ENCODE results near the gene UGCG.

The UGCG gene

GRCh38 chr9:111966124-111966723, 69.6 kb downstream of the UGCG start:
- DNase-seq (ENCODE audit: low read depth, low spot score), result no peak
- H3K9me3 ChIP-seq (ENCODE audit: low read depth, low read length), result no peaks in the 10 kb centered on the region
- no peak overlapping the region for H3K9ac ChIP-seq (ENCODE audit: insufficient read length)
- TF ChIP-seq POLR2AphosphoS5 (IDR thresholded peaks at IDR 0.05; ENCODE audit: borderline replicate concordance, low read depth, low read length) (no peak), EZH2 (IDR thresholded peaks at IDR 0.05) (no peak), FOXP2 (optimal IDR thresholded peaks at IDR 0.05; ENCODE audit: control extremely low read depth, extremely low read length, insufficient read depth) (no peak)
- no peak overlapping the region for H3K4me3 ChIP-seq
- no peak overlapping the region for H3K27ac ChIP-seq
- no peaks in the 10 kb centered on the region for H3K36me3 ChIP-seq (ENCODE audit: insufficient read depth, low read length)

DNA sequence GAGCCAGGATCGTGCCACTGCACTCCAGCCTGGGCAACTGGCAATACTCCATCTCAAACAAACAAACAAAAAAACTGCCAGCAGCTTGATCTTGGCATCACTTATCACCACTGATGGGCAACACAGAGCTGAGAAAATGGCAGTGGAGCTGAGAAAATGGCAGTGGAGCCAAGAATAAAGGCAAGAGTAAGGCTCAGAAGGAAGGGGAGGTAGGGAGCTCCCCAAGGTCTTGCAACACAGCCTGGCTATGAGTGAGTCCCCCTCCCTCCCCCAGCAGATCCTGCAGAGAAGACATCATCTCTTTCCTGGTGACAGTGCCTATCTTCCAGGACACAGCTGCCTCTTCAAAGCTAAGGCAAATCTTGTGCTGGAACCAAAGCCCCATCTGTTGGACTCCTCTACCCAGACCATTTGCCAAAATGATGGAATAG, 70.3 kb downstream of the UGCG start:
- TF ChIP-seq POLR2AphosphoS5 (IDR thresholded peaks at IDR 0.05; ENCODE audit: borderline replicate concordance, low read depth, low read length) (no peak), EZH2 (IDR thresholded peaks at IDR 0.05) (no peak), FOXP2 (optimal IDR thresholded peaks at IDR 0.05; ENCODE audit: control extremely low read depth, extremely low read length, insufficient read depth) (no peak)
- Histone ChIP-seq H3K36me3 (ENCODE audit: insufficient read depth, low read length) (no peaks in the 10 kb centered on the region), H3K27ac (no peak overlapping the region), H3K4me3 (no peak overlapping the region), H3K9ac (ENCODE audit: insufficient read length) (no peak overlapping the region), H3K9me3 (ENCODE audit: low read depth, low read length) (no peaks in the 10 kb centered on the region)
- DNase-seq (ENCODE audit: low read depth, low spot score), result no peak

DNA sequence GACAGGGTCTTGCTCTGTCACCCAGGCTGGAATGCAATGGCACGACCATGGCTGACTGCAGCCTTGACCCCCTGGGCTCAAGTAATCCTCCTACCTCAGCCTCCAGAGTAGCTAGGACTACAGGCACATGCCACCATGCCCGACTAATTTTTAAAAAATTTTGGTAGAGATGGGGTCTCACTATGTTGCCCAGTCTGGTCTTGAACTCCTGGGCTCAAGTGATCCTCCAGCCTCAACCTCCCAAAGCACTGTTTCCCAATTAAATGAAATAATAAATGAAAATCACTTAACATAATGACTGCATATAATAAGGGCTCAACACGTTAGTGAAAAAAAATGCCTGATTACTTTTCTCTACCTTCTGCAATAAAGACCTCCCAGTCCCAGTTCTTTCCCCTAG, 71.0 kb downstream of the UGCG start:
- no peaks in the 10 kb centered on the region for H3K9me3 ChIP-seq (ENCODE audit: low read depth, low read length)
- no peak overlapping the region for H3K9ac ChIP-seq (ENCODE audit: insufficient read length)
- no peak overlapping the region for H3K27ac ChIP-seq
- TF ChIP-seq FOXP2 (optimal IDR thresholded peaks at IDR 0.05; ENCODE audit: control extremely low read depth, extremely low read length, insufficient read depth), result no peak
- TF ChIP-seq EZH2 (IDR thresholded peaks at IDR 0.05), result no peak
- TF ChIP-seq POLR2AphosphoS5 (IDR thresholded peaks at IDR 0.05; ENCODE audit: borderline replicate concordance, low read depth, low read length), result no peak
- no peak overlapping the region for H3K4me3 ChIP-seq
- no peaks in the 10 kb centered on the region for H3K36me3 ChIP-seq (ENCODE audit: insufficient read depth, low read length)
- no peak for DNase-seq (ENCODE audit: low read depth, low spot score)

DNA sequence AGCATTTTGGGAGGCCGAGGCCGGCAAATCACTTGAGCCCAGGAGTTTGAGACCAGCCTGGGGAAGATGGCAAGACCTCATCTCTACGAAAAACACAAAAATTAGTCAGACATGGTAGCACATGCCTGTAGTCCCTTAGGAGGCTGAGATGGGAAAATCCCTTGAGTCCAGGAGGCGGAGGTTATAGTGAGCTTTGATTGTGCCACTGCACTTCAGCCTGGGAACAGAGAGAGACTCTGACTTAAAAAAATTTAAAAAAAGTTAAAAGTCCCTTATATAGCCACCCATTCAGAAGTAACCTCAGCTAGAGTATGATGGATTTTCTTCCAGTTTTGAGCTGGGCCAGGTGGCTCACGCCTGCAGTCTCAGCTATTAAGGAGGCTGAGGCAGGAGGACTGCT, 72.4 kb downstream of the UGCG start:
- Histone ChIP-seq H3K9ac (ENCODE audit: insufficient read length) (no peak overlapping the region), H3K36me3 (ENCODE audit: insufficient read depth, low read length) (no peaks in the 10 kb centered on the region), H3K9me3 (ENCODE audit: low read depth, low read length) (no peaks in the 10 kb centered on the region), H3K27ac (no peak overlapping the region), H3K4me3 (no peak overlapping the region)
- TF ChIP-seq FOXP2 (optimal IDR thresholded peaks at IDR 0.05; ENCODE audit: control extremely low read depth, extremely low read length, insufficient read depth) (no peak), POLR2AphosphoS5 (IDR thresholded peaks at IDR 0.05; ENCODE audit: borderline replicate concordance, low read depth, low read length) (no peak), EZH2 (IDR thresholded peaks at IDR 0.05) (no peak)
- DNase-seq (ENCODE audit: low read depth, low spot score), result no peak

- Histone ChIP-seq H3K4me3 (no peak overlapping the region), H3K9me3 (ENCODE audit: low read depth, low read length) (no peaks in the 10 kb centered on the region), H3K9ac (ENCODE audit: insufficient read length) (no peak overlapping the region), H3K36me3 (ENCODE audit: insufficient read depth, low read length) (no peaks in the 10 kb centered on the region), H3K27ac (no peak overlapping the region)
- no peak for TF ChIP-seq POLR2AphosphoS5 (IDR thresholded peaks at IDR 0.05; ENCODE audit: borderline replicate concordance, low read depth, low read length)
- no peak for TF ChIP-seq FOXP2 (optimal IDR thresholded peaks at IDR 0.05; ENCODE audit: control extremely low read depth, extremely low read length, insufficient read depth)
- no peak for TF ChIP-seq EZH2 (IDR thresholded peaks at IDR 0.05)
- no peak for DNase-seq (ENCODE audit: low read depth, low spot score)
Observed at GRCh38 chr9:111969622-111970021, 73.0 kb downstream of the UGCG start.

- H3K4me3 ChIP-seq, result no peak overlapping the region
- TF ChIP-seq FOXP2 (optimal IDR thresholded peaks at IDR 0.05; ENCODE audit: control extremely low read depth, extremely low read length, insufficient read depth) (no peak), POLR2AphosphoS5 (IDR thresholded peaks at IDR 0.05; ENCODE audit: borderline replicate concordance, low read depth, low read length) (no peak), EZH2 (IDR thresholded peaks at IDR 0.05) (no peak)
- DNase-seq (ENCODE audit: low read depth, low spot score), result no peak
- H3K9me3 ChIP-seq (ENCODE audit: low read depth, low read length), result no peaks in the 10 kb centered on the region
- no peak overlapping the region for H3K27ac ChIP-seq
- H3K36me3 ChIP-seq (ENCODE audit: insufficient read depth, low read length), result no peaks in the 10 kb centered on the region
- no peak overlapping the region for H3K9ac ChIP-seq (ENCODE audit: insufficient read length)
Observed at GRCh38 chr9:111970827-111971226, 74.2 kb downstream of the UGCG start.

- Histone ChIP-seq H3K36me3 (ENCODE audit: insufficient read depth, low read length) (no peaks in the 10 kb centered on the region), H3K9me3 (ENCODE audit: low read depth, low read length) (no peaks in the 10 kb centered on the region), H3K9ac (ENCODE audit: insufficient read length) (no peak overlapping the region), H3K27ac (no peak overlapping the region), H3K4me3 (no peak overlapping the region)
- TF ChIP-seq EZH2 (IDR thresholded peaks at IDR 0.05) (no peak), FOXP2 (optimal IDR thresholded peaks at IDR 0.05; ENCODE audit: control extremely low read depth, extremely low read length, insufficient read depth) (no peak), POLR2AphosphoS5 (IDR thresholded peaks at IDR 0.05; ENCODE audit: borderline replicate concordance, low read depth, low read length) (no peak)
- no peak for DNase-seq (ENCODE audit: low read depth, low spot score)
Observed at GRCh38 chr9:111974092-111974681, 77.6 kb downstream of the UGCG start.

GRCh38 chr9:111975709-111976108, 79.1 kb downstream of the UGCG start:
- no peak overlapping the region for H3K4me3 ChIP-seq
- H3K9ac ChIP-seq (ENCODE audit: insufficient read length), result no peak overlapping the region
- no peak for DNase-seq (ENCODE audit: low read depth, low spot score)
- no peaks in the 10 kb centered on the region for H3K36me3 ChIP-seq (ENCODE audit: insufficient read depth, low read length)
- H3K27ac ChIP-seq, result no peak overlapping the region
- no peaks in the 10 kb centered on the region for H3K9me3 ChIP-seq (ENCODE audit: low read depth, low read length)
- TF ChIP-seq EZH2 (IDR thresholded peaks at IDR 0.05) (no peak), FOXP2 (optimal IDR thresholded peaks at IDR 0.05; ENCODE audit: control extremely low read depth, extremely low read length, insufficient read depth) (no peak), POLR2AphosphoS5 (IDR thresholded peaks at IDR 0.05; ENCODE audit: borderline replicate concordance, low read depth, low read length) (no peak)

Measured in SK-N-MC (cell line).